Mesenchymal stem cell (in vitro differentiated cells and primary cell): Measurements from ENCODE around the gene TCF12.
A peak's percentile ranks its signal among the peaks of the same experiment; 100 is the strongest.

ENCODE experiments used
- DNase-seq: peaks from one replicate; pipeline ENCODE4 v3.0.0-alpha.2; 2013
- H2AFZ ChIP-seq: one replicate; pipeline ENCODE4 v1.6.1; 2013; ENCODE audit warnings: low read depth, mild to moderate bottlenecking, control low read depth, inconsistent platforms, low read length, moderate library complexity
- H2AK5ac ChIP-seq: 2 replicates; pipeline ENCODE4 v1.6.1; 2013; ENCODE audit warnings: low read length, moderate library complexity, mild to moderate bottlenecking, inconsistent platforms; ENCODE audit not compliant: severe bottlenecking
- H2BK120ac ChIP-seq: one replicate; pipeline ENCODE4 v1.6.1; 2013; ENCODE audit warnings: low read depth, mild to moderate bottlenecking, inconsistent platforms, low read length, moderate library complexity
- H2BK12ac ChIP-seq, 2 experiments: one replicate each; pipeline ENCODE4 v1.6.1; 2013; ENCODE audit warnings: inconsistent platforms in 2 of 2, low read length in 2 of 2, mild to moderate bottlenecking in 2 of 2, moderate library complexity in 2 of 2, control low read depth in 1 of 2
- H2BK15ac ChIP-seq: one replicate; pipeline ENCODE4 v1.6.1; 2013; ENCODE audit warnings: mild to moderate bottlenecking, low read depth, inconsistent platforms; ENCODE audit not compliant: poor library complexity, severe bottlenecking
- H2BK5ac ChIP-seq: 2 replicates; pipeline ENCODE4 v1.6.1; 2013; ENCODE audit warnings: low read depth, mild to moderate bottlenecking, low read length, control low read depth, inconsistent platforms; ENCODE audit not compliant: poor library complexity, severe bottlenecking
- H3K14ac ChIP-seq, 2 experiments: one replicate each; pipeline ENCODE4 v1.6.1; 2013; ENCODE audit warnings: inconsistent platforms in 2 of 2, low read length in 2 of 2, control low read depth in 1 of 2, mild to moderate bottlenecking in 1 of 2, moderate library complexity in 1 of 2
- H3K18ac ChIP-seq, 2 experiments: one replicate each; pipeline ENCODE4 v1.6.1; 2013; ENCODE audit warnings: inconsistent platforms in 2 of 2, low read length in 2 of 2, control low read depth in 1 of 2, low read depth in 1 of 2, mild to moderate bottlenecking in 1 of 2
- H3K23ac ChIP-seq, 2 experiments: one replicate each; pipeline ENCODE4 v1.6.1; 2013; ENCODE audit warnings: inconsistent platforms in 2 of 2, low read length in 2 of 2, mild to moderate bottlenecking in 2 of 2, moderate library complexity in 2 of 2, control low read depth in 1 of 2
- H3K27ac ChIP-seq: 2 replicates; pipeline ENCODE4 v1.5.1; 2013; ENCODE audit warnings: mild to moderate bottlenecking, moderate library complexity, low read length, control low read depth, inconsistent platforms; ENCODE audit not compliant: poor library complexity, severe bottlenecking
- H3K27me3 ChIP-seq, 2 experiments: 2 replicates each; pipeline versions ENCODE4 v1.6.1 to v1.7.0; 2013; ENCODE audit warnings: low read length in 2 of 2, mild to moderate bottlenecking in 2 of 2, moderate library complexity in 2 of 2, control low read depth in 1 of 2, inconsistent platforms in 1 of 2; ENCODE audit not compliant: control insufficient read depth in 1 of 2, insufficient read depth in 1 of 2
- H3K36me3 ChIP-seq, 2 experiments: 2 replicates each; pipeline versions ENCODE4 v1.6.1 to v1.7.0; 2013; ENCODE audit warnings: low read length in 2 of 2, control low read depth in 1 of 2, inconsistent platforms in 1 of 2, low read depth in 1 of 2, mild to moderate bottlenecking in 1 of 2; ENCODE audit not compliant: insufficient read depth in 2 of 2, control insufficient read depth in 1 of 2
- H3K4ac ChIP-seq, 2 experiments: one replicate each; pipeline ENCODE4 v1.6.1; 2013; ENCODE audit warnings: inconsistent platforms in 2 of 2, low read length in 2 of 2, mild to moderate bottlenecking in 2 of 2, moderate library complexity in 2 of 2, control low read depth in 1 of 2, low read depth in 1 of 2
- H3K4me1 ChIP-seq: 2 replicates; pipeline ENCODE4 v1.6.1; 2013; ENCODE audit warnings: low read depth, low read length, control low read depth; ENCODE audit not compliant: control insufficient read depth, insufficient read depth
- H3K4me2 ChIP-seq: 2 replicates; pipeline ENCODE4 v1.6.1; 2013; ENCODE audit warnings: low read length, mild to moderate bottlenecking, inconsistent platforms; ENCODE audit not compliant: poor library complexity, severe bottlenecking
- H3K4me3 ChIP-seq, 2 experiments: 2 replicates each; pipeline versions ENCODE4 v1.5.1 to v1.7.0; 2013; ENCODE audit warnings: low read length in 2 of 2, mild to moderate bottlenecking in 2 of 2, control low read depth in 1 of 2, low read depth in 1 of 2; ENCODE audit not compliant: insufficient read depth in 1 of 2
- H3K79me1 ChIP-seq: replicated peaks from 2 replicates; pipeline ENCODE4 v1.6.1; 2013; ENCODE audit warnings: mild to moderate bottlenecking, control low read depth, low read length, inconsistent platforms; ENCODE audit not compliant: poor library complexity, severe bottlenecking
- H3K9ac ChIP-seq: 2 replicates; pipeline ENCODE4 v1.7.0; 2013; ENCODE audit warnings: mild to moderate bottlenecking, low read length, moderate library complexity
- H3K9me3 ChIP-seq: 2 replicates; pipeline ENCODE4 v1.7.0; 2013; ENCODE audit warnings: mild to moderate bottlenecking, low read length; ENCODE audit not compliant: control insufficient read depth
- H4K8ac ChIP-seq: one replicate; pipeline ENCODE4 v1.6.1; 2013; ENCODE audit warnings: inconsistent platforms, mild to moderate bottlenecking, low read length, moderate library complexity
- H4K91ac ChIP-seq: one replicate; pipeline ENCODE4 v1.6.1; 2013; ENCODE audit warnings: mild to moderate bottlenecking, low read length, inconsistent platforms
- WGBS: methylation state at CpG from one replicate; pipeline ENCODE4 v1.1.7; 2013; ENCODE audit warnings: mixed read lengths; 5-methylcytosine and 5-hydroxymethylcytosine counted together

The TCF12 gene

GRCh38 chr15:57184502-57184901 is 266.1 kb downstream of the TCF12 start:
- Histone ChIP-seq H3K4ac (no peak overlapping the region), H2BK5ac (no peak overlapping the region), H3K14ac (no peak overlapping the region), H2AK5ac (no peak overlapping the region), H3K4me1 (no peaks in the 10 kb centered on the region), H3K23ac (no peak overlapping the region), H3K4me2 (no peak overlapping the region), H2BK120ac (no peak overlapping the region), H3K9ac (no peak overlapping the region), H4K91ac (no peak overlapping the region), H3K18ac (no peak overlapping the region), H2BK15ac (no peak overlapping the region), H3K79me1 (peaks cover 10% of the 10 kb centered on the region), H3K27ac (no peak overlapping the region), H3K36me3 (peaks cover 6 to 8% of the 10 kb centered on the region in 2 experiments), H3K9me3 (peaks cover 5% of the 10 kb centered on the region), H3K4me3 (no peak overlapping the region), H3K27me3 (no peaks in the 10 kb centered on the region), H4K8ac (no peak overlapping the region), H2BK12ac (no peak overlapping the region), H2AFZ (no peak overlapping the region)
- no CpG with 5 or more reads among the region's 1 CpG for WGBS
- DNase-seq = peak; percentile 23

GRCh38 chr15:57185507-57186074 is 267.1 kb downstream of the TCF12 start:
- Histone ChIP-seq H4K8ac (no peak overlapping the region), H3K9me3 (peaks cover 5% of the 10 kb centered on the region), H3K4me2 (no peak overlapping the region), H2AK5ac (no peak overlapping the region), H2BK120ac (no peak overlapping the region), H2BK12ac (no peak overlapping the region), H3K23ac (no peak overlapping the region), H3K4me1 (no peaks in the 10 kb centered on the region), H3K27ac (no peak overlapping the region), H3K36me3 (peaks cover 6 to 8% of the 10 kb centered on the region in 2 experiments), H2AFZ (no peak overlapping the region), H3K79me1 (peaks cover 17% of the 10 kb centered on the region), H3K4me3 (no peak overlapping the region), H3K18ac (no peak overlapping the region), H3K4ac (no peak overlapping the region), H2BK15ac (no peak overlapping the region), H4K91ac (no peak overlapping the region), H3K9ac (no peak overlapping the region), H3K27me3 (no peaks in the 10 kb centered on the region), H2BK5ac (no peak overlapping the region), H3K14ac (no peak overlapping the region)
- DNase-seq = no peak

GRCh38 chr15:57189466-57189865 is 271.0 kb downstream of the TCF12 start:
- H2AFZ ChIP-seq = no peak overlapping the region
- peaks cover 1% of the 10 kb centered on the region for H3K4me1 ChIP-seq
- H3K14ac ChIP-seq = no peak overlapping the region
- H3K4ac ChIP-seq = no peak overlapping the region
- no peak overlapping the region for H2BK15ac ChIP-seq
- H2BK5ac ChIP-seq = no peak overlapping the region
- peaks cover 10 to 35% of the 10 kb centered on the region in 2 experiments for H3K36me3 ChIP-seq
- H2AK5ac ChIP-seq = no peak overlapping the region
- WGBS = 100% methylated on average over 1 of the region's 1 CpG
- H3K4me2 ChIP-seq = no peak overlapping the region
- H3K79me1 ChIP-seq = peaks cover 20% of the 10 kb centered on the region
- H3K27ac ChIP-seq = no peak overlapping the region
- no peak overlapping the region for H3K18ac ChIP-seq
- no peak overlapping the region for H2BK120ac ChIP-seq
- H2BK12ac ChIP-seq = no peak overlapping the region
- H4K8ac ChIP-seq = no peak overlapping the region
- H3K27me3 ChIP-seq = no peaks in the 10 kb centered on the region
- no peak overlapping the region for H3K23ac ChIP-seq
- no peak for DNase-seq
- peaks cover 5% of the 10 kb centered on the region for H3K9me3 ChIP-seq
- H3K4me3 ChIP-seq = no peak overlapping the region
- H3K9ac ChIP-seq = no peak overlapping the region
- H4K91ac ChIP-seq = no peak overlapping the region

- no peak overlapping the region for H4K91ac ChIP-seq
- H3K9me3 ChIP-seq = peaks cover 5% of the 10 kb centered on the region
- no peak overlapping the region for H2BK12ac ChIP-seq
- no peak overlapping the region for H2BK15ac ChIP-seq
- no peak for DNase-seq
- no peak overlapping the region for H2BK5ac ChIP-seq
- no peak overlapping the region for H2AFZ ChIP-seq
- no peaks in the 10 kb centered on the region for H3K27me3 ChIP-seq
- no peak overlapping the region for H3K4me2 ChIP-seq
- no peak overlapping the region for H4K8ac ChIP-seq
- peaks cover 21% of the 10 kb centered on the region for H3K79me1 ChIP-seq
- H3K9ac ChIP-seq = no peak overlapping the region
- peaks cover 10 to 39% of the 10 kb centered on the region in 2 experiments for H3K36me3 ChIP-seq
- H3K4me1 ChIP-seq = peaks cover 1% of the 10 kb centered on the region
- H2BK120ac ChIP-seq = no peak overlapping the region
- H3K4ac ChIP-seq = no peak overlapping the region
- no peak overlapping the region for H3K18ac ChIP-seq
- WGBS = no CpG with 5 or more reads among the region's 1 CpG
- H3K4me3 ChIP-seq = no peak overlapping the region
- no peak overlapping the region for H3K27ac ChIP-seq
- no peak overlapping the region for H3K23ac ChIP-seq
- H3K14ac ChIP-seq = no peak overlapping the region
- H2AK5ac ChIP-seq = no peak overlapping the region
Measured at GRCh38 chr15:57190208-57190607, 271.8 kb downstream of the TCF12 start.
